H54 (cell line): Measurements from ENCODE around the gene ZDHHC24.

Experiments used
- DNase-seq: peaks from one replicate; pipeline ENCODE4 v3.0.0; 2011; ENCODE audit warnings: low spot score, mixed read lengths; ENCODE audit not compliant: insufficient read length
- FAIRE-seq: peaks from 3 replicates; lab custom pipeline; 2011; peaks lifted over from hg19 to GRCh38; lab: Jason Lieb, UNC
- POLR2A ChIP-seq: IDR thresholded peaks from 2 replicates; pipeline ENCODE4 v1.6.1; 2011; ENCODE audit warnings: low read depth, mild to moderate bottlenecking, low read length

ZDHHC24 gene

GRCh38 chr11:66491315-66491935 lies 54.4 kb downstream of the ZDHHC24 start:
- TF ChIP-seq POLR2A: no peak
- no peak for DNase-seq
- no peak for FAIRE-seq

GRCh38 chr11:66489636-66490035 lies 56.2 kb downstream of the ZDHHC24 start:
- no peak for TF ChIP-seq POLR2A
- FAIRE-seq: no peak
- DNase-seq: no peak

DNA sequence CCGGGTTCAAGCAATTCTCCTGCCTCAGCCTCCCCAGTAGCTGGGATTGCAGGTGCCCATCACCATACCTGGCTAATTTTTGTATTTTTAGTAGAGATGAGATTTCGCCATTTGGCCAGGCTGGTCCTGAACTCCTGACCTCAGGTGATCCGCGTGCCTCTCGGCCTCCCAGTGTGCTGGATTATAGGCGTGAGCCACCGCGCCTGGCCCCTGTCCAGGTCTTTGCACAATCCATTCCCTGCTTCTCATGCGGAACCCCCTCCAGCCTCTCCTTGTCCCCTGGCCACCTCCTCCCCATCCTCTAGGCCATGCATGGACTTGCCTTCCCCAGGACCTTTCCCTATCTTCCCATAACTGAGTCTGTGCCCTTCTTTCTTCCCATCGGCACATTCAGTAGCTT lies 56.9 kb downstream of the ZDHHC24 start:
- DNase-seq (no peak), FAIRE-seq (no peak)
- no peak for TF ChIP-seq POLR2A

- no peak for TF ChIP-seq POLR2A
- FAIRE-seq (no peak), DNase-seq (no peak)
Observed at GRCh38 chr11:66484806-66485380, 61.0 kb downstream of the ZDHHC24 start.

GRCh38 chr11:66480117-66480938 lies 65.5 kb downstream of the ZDHHC24 start, which contains the start of gene DPP3:
DPP3 (plus strand) TSS chr11:66480434; CDS start chr11:66482201, 1,767 bp downstream.
- DNase-seq: peak; percentile 97
- peak; percentile 87 for TF ChIP-seq POLR2A
- no peak for FAIRE-seq

DNA sequence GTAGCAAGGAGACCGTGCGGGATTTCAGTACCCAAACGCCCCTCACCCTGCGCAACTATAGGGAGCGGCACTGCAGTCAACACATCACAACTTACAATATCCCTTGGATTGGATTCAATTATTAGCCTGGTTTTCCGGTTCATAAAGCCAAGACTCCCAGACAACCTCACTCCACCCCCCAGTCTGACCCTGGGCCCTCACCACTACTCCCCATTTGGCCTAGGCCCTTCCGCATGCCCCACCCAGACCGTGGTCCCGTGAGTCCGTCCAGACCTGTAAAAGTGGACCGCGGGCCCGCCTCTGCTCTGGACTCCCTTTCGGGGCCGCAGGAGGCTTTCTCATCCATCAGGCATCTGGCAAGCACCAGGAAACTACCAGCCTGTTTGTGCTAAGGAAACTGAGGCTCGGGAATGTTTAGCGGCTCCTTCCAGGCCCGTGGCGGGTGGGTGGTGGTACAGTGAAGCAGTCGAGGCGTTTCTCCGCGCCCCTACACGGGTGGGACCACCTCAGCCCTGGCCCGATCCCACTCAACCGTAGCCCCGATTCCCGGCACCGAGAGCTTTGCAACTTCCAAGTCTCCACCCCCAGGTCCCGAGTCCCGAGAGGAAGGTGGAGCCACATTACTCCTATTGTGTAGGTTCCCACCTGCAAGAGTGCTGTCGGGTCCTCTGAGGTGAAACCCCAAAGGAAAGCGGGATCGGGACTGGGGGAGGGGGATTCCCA lies 66.3 kb downstream of the ZDHHC24 start:
- DNase-seq (peak; percentile 78), FAIRE-seq (no peak)
- TF ChIP-seq POLR2A: no peak

DNA sequence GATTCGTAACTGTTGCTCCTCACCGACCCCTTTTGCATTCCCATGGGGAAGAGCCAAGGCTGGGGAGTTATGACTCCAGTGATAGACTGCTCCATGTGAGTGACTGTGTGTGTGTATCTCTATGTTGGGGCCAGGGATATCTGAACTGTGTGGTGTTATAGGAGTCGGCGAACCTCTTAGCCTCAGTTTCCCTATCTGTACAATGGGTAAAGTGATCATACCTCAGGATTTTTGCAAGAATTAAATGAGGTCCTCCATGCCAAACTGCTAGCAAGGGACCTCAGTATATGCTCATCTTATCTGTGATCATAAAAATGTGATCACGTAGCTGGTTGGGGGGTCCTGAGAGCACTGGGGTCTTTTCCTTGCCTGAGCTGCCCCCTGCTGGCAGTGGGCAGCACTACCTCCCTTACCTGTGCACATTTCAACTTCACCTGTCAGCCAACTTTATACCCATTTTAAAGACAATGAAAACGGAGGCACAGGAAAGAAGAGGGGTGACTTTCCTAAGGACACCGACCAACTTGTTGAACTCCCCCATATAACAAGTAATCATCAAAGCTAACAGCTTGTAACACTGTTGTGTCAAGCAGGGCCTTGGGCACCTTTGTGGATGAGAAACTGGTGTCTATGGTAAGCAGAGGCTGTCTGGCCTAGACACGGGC lies 67.0 kb downstream of the ZDHHC24 start:
- DNase-seq (no peak), FAIRE-seq (no peak)
- TF ChIP-seq POLR2A: no peak

DNA sequence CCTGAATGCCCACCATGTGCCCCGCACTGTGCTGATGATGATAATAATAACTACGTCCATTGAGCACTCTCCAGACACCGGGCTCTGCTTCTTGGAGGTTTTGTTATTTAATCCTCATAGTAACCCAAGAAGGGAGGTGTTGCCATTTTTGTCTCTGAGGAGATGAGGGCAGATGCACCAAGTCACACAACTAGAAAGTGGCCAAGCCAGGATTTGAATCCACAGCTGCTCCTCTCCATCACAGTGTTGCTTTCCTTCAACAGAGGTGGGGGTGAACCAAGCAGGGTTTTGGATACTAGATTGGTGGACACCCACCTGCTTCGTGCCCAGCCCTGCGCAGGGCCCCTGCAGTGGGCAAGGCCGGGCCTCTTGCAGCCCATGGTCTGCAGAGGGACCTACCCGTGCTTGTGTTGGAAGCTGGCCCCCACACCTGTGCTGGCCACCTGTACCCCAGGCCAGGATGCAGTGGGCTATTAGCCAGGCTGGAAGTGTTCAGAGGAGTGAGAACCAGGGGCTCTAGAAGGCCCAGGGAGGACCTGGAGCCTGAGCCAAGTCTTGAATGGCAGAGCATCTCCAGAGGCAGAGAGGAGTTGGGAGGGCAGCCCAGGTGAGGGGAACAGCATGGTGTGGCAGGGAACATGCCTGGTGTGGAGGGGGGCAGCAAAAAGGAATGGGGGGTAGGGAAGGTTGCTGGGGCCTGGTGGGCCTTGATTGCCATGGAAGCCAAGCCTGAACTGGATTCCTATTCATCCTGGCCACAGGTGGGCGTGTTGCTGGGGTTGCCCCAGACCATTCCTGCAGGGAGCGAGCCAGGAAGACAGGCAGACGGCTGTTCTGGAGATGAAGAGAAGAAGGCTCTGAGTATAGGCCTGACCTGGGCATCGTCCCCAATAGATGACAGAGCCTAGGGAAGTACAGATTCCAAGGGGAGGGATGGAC lies 68.3 kb downstream of the ZDHHC24 start:
- no peak for FAIRE-seq
- no peak for DNase-seq
- TF ChIP-seq POLR2A: no peak

DNA sequence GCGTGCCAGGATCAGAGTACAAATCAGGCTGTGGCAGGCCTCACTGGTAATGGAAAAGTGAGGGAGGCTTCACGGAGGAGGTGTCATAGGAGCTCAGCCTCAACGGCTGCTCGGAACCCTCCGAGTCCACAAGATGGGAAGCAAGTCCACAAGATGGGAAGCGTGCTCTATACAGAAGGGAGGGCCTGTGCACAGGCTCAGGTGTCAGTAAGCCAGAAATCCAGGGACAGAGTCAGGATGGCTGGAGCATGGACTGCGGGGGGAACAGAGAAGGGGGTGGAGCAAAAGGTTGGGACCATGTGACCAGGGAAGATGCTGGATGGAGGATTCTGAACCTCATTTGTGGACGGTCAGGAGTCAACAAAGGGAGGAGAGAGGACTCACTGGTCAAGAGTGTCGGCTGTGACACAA lies 69.0 kb downstream of the ZDHHC24 start:
- TF ChIP-seq POLR2A: no peak
- FAIRE-seq: no peak
- no peak for DNase-seq

DNA sequence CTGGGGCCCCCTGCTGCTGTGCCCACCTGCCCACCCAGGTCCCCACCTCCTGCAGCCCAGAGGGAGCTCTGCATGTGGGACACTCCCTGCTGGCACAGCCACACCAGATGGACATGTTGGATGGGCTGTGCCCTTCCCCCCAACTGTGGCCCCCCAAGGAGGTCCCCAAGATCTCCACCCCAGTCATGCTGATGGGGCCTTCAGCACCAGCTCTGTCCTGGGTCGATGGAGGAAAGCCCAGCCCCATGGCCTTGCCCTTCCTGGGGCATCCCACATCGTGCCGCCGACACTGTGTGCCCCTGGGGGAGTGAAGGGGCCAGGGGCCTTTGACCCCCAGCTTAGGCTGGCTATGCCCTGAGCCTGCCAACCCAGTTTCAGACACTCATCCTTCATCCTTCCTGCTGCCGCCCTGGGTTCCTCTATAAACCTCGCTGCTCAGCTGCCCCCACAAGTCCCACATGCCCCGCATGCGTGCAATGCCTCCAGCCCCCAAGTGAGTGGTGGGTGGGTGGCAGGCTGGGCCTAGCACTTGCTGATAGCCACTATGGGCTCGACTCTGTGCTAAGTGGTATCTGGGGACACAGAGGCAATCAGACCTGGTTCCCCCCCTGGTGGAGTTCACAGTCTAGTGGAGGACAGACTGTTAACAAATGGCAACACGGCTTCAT lies 69.5 kb downstream of the ZDHHC24 start:
- FAIRE-seq (no peak), DNase-seq (no peak)
- TF ChIP-seq POLR2A: no peak

DNA sequence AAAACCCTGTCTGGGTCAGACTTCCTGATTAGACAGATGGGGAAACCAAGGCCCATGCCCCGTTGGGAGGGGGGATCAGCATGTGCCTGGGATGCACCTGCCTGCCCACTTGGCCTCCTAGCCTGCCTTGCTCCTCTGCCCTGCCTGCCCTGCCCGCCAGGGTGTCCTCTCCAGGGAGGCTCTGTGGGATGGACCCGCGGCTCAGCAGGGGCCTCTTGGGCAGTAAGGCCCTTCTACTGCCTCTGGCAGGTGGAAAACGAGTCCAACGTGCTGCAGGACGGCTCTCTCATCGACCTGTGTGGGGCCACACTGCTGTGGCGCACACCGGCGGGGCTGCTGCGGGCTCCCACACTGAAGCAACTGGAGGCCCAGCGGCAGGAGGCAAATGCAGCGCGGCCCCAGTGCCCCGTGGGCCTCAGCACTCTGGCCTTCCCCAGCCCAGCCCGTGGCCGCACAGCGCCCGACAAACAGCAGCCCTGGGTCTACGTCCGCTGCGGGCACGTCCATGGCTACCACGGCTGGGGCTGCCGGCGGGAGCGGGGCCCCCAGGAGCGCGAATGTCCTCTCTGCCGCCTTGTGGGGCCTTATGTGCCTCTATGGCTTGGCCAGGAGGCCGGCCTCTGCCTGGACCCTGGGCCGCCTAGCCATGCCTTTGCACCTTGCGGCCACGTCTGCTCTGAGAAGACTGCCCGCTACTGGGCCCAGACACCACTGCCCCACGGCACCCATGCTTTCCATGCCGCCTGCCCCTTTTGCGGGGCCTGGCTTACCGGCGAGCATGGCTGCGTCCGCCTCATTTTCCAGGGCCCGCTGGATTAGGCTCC lies 70.3 kb downstream of the ZDHHC24 start:
- DNase-seq (no peak), FAIRE-seq (no peak)
- TF ChIP-seq POLR2A: no peak
